Testis (tissue), 3 donors: ENCODE results near the gene METTL16. TPM values are rescaled to one million over a fixed set of nuclear protein-coding genes. Genes with fewer than 3 reads are reported as not detected.
"Not testable (repeated sequence)": the region's sequence is repeated elsewhere in the genome, so short reads cannot be mapped to it uniquely, and the experiment has no call there.

Experiments
- DNase-seq: peaks from one replicate; pipeline ENCODE4 v3.0.0-alpha.2; 2019
- H3K27ac ChIP-seq, 2 donors: fragments of 200-600 bp; sonication (generic); one replicate each; pipeline ENCODE4 v1.5.1; 2019
- H3K27me3 ChIP-seq: fragments of 200-600 bp; sonication (generic); one replicate; pipeline ENCODE4 v1.5.1; 2019
- H3K36me3 ChIP-seq: fragments of 200-600 bp; sonication (generic); one replicate; pipeline ENCODE4 v1.5.1; 2017; ENCODE audit warnings: low read depth; ENCODE audit errors: missing control alignments
- H3K4me1 ChIP-seq: fragments of 200-600 bp; sonication (generic); one replicate; pipeline ENCODE4 v1.5.1; 2019
- H3K4me3 ChIP-seq, 2 donors: fragments of 200-600 bp; sonication (generic); one replicate each; pipeline ENCODE4 v1.5.1; 2017 to 2019
- H3K9me3 ChIP-seq: fragments of 200-600 bp; sonication (generic); one replicate; pipeline ENCODE4 v1.5.1; 2017
- CTCF ChIP-seq, 3 experiments: fragments of 450-650 bp in 2 of 3; fragments of 200-600 bp in 1 of 3; sonication (generic) in 1 of 3; IDR thresholded peaks; one replicate each; pipeline ENCODE4 v1.5.1; 2016 to 2019; ENCODE audit warnings: antibody characterized with exemption in 3 of 3, mild to moderate bottlenecking in 2 of 3, moderate library complexity in 1 of 3
- POLR2A ChIP-seq: fragments of 450-650 bp; IDR thresholded peaks from one replicate; pipeline ENCODE4 v1.6.1; 2017; ENCODE audit warnings: antibody characterized with exemption, mild to moderate bottlenecking, moderate library complexity
- WGBS, 2 donors: methylation state at CpG; one replicate each; pipeline ENCODE4 v1.1.5; 2018; 5-methylcytosine and 5-hydroxymethylcytosine counted together
- intact Hi-C: fragments of 100-400 bp; cut with DNase I; formaldehyde crosslinking; loops from one replicate; pipeline ENCODE4 v1.15.1; 2023; ENCODE audit warnings: low total_unique reads
- polyA plus RNA-seq: library from polyadenylated mRNA; stranded (reverse); fragments of 350-450 nt; fragmentation: Illumina TruSeq; extraction: RNeasy Lipid Tissue Mini Kit (QIAGEN cat#74804); gene quantifications from one replicate; pipeline ENCODE4 v1.2.3, GENCODE V29; 2014; ENCODE audit warnings: low read depth, low replicate concordance; ENCODE audit not compliant: insufficient read depth
- total RNA-seq, 2 donors: library from RNA; depleted of rRNA; stranded (reverse); fragments of >200 nt; gene quantifications; one replicate each; pipeline ENCODE4 v1.2.3, GENCODE V29; 2016

Gene METTL16
- total and polyA plus RNA-seq, 3 donors from 2014 or later, result 23.1 to 53.6 (median 42.7) TPM

- intact Hi-C loops, result no loop called here
- 81 to 92% methylated on average over 8 of the region's 8 CpGs for WGBS, 2 donors
- H3K36me3 ChIP-seq, result no peaks in the 10 kb centered on the region
- H3K9me3 ChIP-seq, result no peaks in the 10 kb centered on the region
- no peak for DNase-seq
- H3K4me3 ChIP-seq, result no peak overlapping the region
- H3K4me1 ChIP-seq, result no peaks in the 10 kb centered on the region
- TF ChIP-seq POLR2A (no peak), CTCF (IDR thresholded peaks at IDR 0.05) (no peak)
- no peaks in the 10 kb centered on the region for H3K27me3 ChIP-seq
- H3K27ac ChIP-seq, result no peak overlapping the region
These were observed 37.9 kb upstream of the METTL16 start for GRCh38 chr17:2549392-2550211.

- H3K4me3 ChIP-seq, DNase-seq, intact Hi-C loops, H3K9me3 ChIP-seq, H3K36me3 ChIP-seq, H3K4me1 ChIP-seq, H3K27ac ChIP-seq, H3K27me3 ChIP-seq: not testable (repeated sequence)
- 84 to 85% methylated on average over 9 of the region's 9 CpGs for WGBS, 2 donors
These were observed 36.3 kb upstream of the METTL16 start for GRCh38 chr17:2548026-2548425.

GRCh38 chr17:2547176-2547575 lies 35.5 kb upstream of the METTL16 start:
- H3K27me3 ChIP-seq, result no peaks in the 10 kb centered on the region
- H3K9me3 ChIP-seq, result no peaks in the 10 kb centered on the region
- H3K4me1 ChIP-seq, result no peaks in the 10 kb centered on the region
- H3K27ac ChIP-seq, result no peak overlapping the region
- intact Hi-C loops, result no loop called here
- 71 to 83% methylated on average over 9 of the region's 9 CpGs for WGBS, 2 donors
- DNase-seq, result no peak
- no peaks in the 10 kb centered on the region for H3K36me3 ChIP-seq
- no peak for TF ChIP-seq CTCF (IDR thresholded peaks at IDR 0.05)
- TF ChIP-seq POLR2A, result no peak
- no peak overlapping the region for H3K4me3 ChIP-seq

GRCh38 chr17:2545393-2545792 lies 33.7 kb upstream of the METTL16 start:
- Histone ChIP-seq H3K4me3 (no peak overlapping the region), H3K27me3 (no peaks in the 10 kb centered on the region), H3K36me3 (no peaks in the 10 kb centered on the region), H3K4me1 (no peaks in the 10 kb centered on the region), H3K27ac (no peak overlapping the region), H3K9me3 (no peaks in the 10 kb centered on the region)
- no peak for DNase-seq
- intact Hi-C loops, result no loop called here
- WGBS, 2 donors, result 89% methylated on average over 7 of the region's 7 CpGs
- TF ChIP-seq POLR2A (no peak), CTCF (IDR thresholded peaks at IDR 0.05) (no peak)

GRCh38 chr17:2542456-2542855 lies 30.8 kb upstream of the METTL16 start:
- Histone ChIP-seq H3K4me1 (no peaks in the 10 kb centered on the region), H3K27me3 (no peaks in the 10 kb centered on the region), H3K4me3 (no peak overlapping the region), H3K36me3 (no peaks in the 10 kb centered on the region), H3K9me3 (no peaks in the 10 kb centered on the region), H3K27ac (no peak overlapping the region)
- 53 to 61% methylated on average over 7 of the region's 7 CpGs for WGBS, 2 donors
- TF ChIP-seq CTCF (IDR thresholded peaks at IDR 0.05) (no peak), POLR2A (no peak)
- no peak for DNase-seq
- intact Hi-C loops, result no loop called here
